Activated naive CD4-positive, alpha-beta T cell treated with anti-CD3 and anti-CD28 coated beads for 36 hours (primary cell): ENCODE data around the gene PSMA6. TPM values are rescaled to one million over a fixed set of nuclear protein-coding genes. Genes with fewer than 3 reads are reported as not detected.

ENCODE experiments used
- CTCF ChIA-PET: fragments of 350-600 bp; sonication (Branson Sonifier 250); formaldehyde crosslinking; loops from one replicate; lab custom pipeline; 2021; ENCODE audit warnings: antibody characterized with exemption; lab: Charles Lee
- DNase-seq: peaks from one replicate; pipeline ENCODE4 v3.0.0-alpha.2; 2020
- H3K27ac Mint-ChIP-seq: one replicate; pipeline ENCODE4 v1.8.0; 2021; ENCODE audit warnings: mild to moderate bottlenecking, mixed read lengths
- H3K27me3 Mint-ChIP-seq: one replicate; pipeline ENCODE4 v1.8.0; 2021; ENCODE audit warnings: low read depth, mixed read lengths
- H3K36me3 Mint-ChIP-seq: one replicate; pipeline ENCODE4 v1.8.0; 2021; ENCODE audit warnings: low read depth, mixed read lengths
- H3K4me1 Mint-ChIP-seq: one replicate; pipeline ENCODE4 v1.8.0; 2021; ENCODE audit warnings: low read depth, mixed read lengths
- H3K4me3 Mint-ChIP-seq: one replicate; pipeline ENCODE4 v1.8.0; 2021; ENCODE audit warnings: mild to moderate bottlenecking, moderate library complexity, mixed read lengths
- H3K9me3 Mint-ChIP-seq: one replicate; pipeline ENCODE4 v1.8.0; 2021; ENCODE audit warnings: mixed read lengths
- intact Hi-C: fragments of 100-400 bp; cut with micrococcal nuclease; formaldehyde crosslinking; loops from one replicate; pipeline ENCODE4 v1.15.1; 2023
- total RNA-seq, 2 experiments: library from RNA; stranded (reverse); gene quantifications; one replicate each; pipeline ENCODE4 v1.2.3, GENCODE V29; 2021

Gene PSMA6
- total RNA-seq, 2 experiments from 2014 or later = 433 to 437 TPM

DNA sequence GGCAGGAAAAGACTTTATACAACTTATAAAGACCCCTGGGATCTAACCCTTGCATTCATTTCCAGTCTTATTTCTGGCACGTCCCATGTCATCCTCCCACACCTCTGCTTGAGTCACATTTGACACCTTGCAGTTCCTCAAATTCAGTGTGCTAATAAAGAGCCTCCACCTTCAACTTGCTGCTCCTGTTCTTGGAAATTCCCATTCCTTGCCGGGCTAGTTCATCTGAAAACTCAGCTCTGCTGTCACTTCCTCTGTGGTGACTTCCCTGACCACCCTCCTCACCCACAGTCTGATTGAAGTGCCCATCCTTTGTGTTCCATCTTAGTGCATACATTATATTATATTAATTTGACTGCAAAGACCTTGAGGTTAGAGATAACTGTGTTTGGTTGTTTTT lies 37.4 kb upstream of the PSMA6 start:
- no peaks in the 10 kb centered on the region for H3K9me3 Mint-ChIP-seq
- H3K27ac Mint-ChIP-seq = no peak overlapping the region
- peaks cover 4% of the 10 kb centered on the region for H3K36me3 Mint-ChIP-seq
- intact Hi-C loops = loop anchor here (1.0 kb wide), 1 partner anchor 33 kb away; no protein-coding TSS in a partner anchor
- H3K27me3 Mint-ChIP-seq = no peaks in the 10 kb centered on the region
- H3K4me1 Mint-ChIP-seq = peaks cover 25% of the 10 kb centered on the region
- CTCF ChIA-PET = interaction anchor here (1.4 kb wide), 1 partner anchor 78 kb away, joined by 4 read pairs; no protein-coding TSS in a partner anchor
- peak; percentile 64 for DNase-seq
- no peak overlapping the region for H3K4me3 Mint-ChIP-seq

GRCh38 chr14:35255711-35256110 lies 36.5 kb upstream of the PSMA6 start:
- Mint-ChIP-seq H3K4me3 (no peak overlapping the region), H3K4me1 (peaks cover 25% of the 10 kb centered on the region), H3K27me3 (no peaks in the 10 kb centered on the region), H3K27ac (no peak overlapping the region), H3K36me3 (peaks cover 8% of the 10 kb centered on the region), H3K9me3 (no peaks in the 10 kb centered on the region)
- CTCF ChIA-PET = interaction anchor here (1.1 to 1.4 kb wide), 2 partner anchors 8 to 13 kb away, joined by 3 read pairs; no protein-coding TSS in a partner anchor
- intact Hi-C loops = no loop called here
- no peak for DNase-seq

GRCh38 chr14:35257809-35258208 lies 34.4 kb upstream of the PSMA6 start:
- CTCF ChIA-PET = interaction anchor here (1.9 kb wide), 1 partner anchor 28 kb away, joined by 7 read pairs; no protein-coding TSS in a partner anchor
- no peak overlapping the region for H3K27ac Mint-ChIP-seq

GRCh38 chr14:35258420-35258819 lies 33.8 kb upstream of the PSMA6 start:
- no peak overlapping the region for H3K4me3 Mint-ChIP-seq
- no peaks in the 10 kb centered on the region for H3K9me3 Mint-ChIP-seq
- no peaks in the 10 kb centered on the region for H3K27me3 Mint-ChIP-seq
- peaks cover 21% of the 10 kb centered on the region for H3K4me1 Mint-ChIP-seq
- no peak overlapping the region for H3K27ac Mint-ChIP-seq
- DNase-seq = no peak
- H3K36me3 Mint-ChIP-seq = peaks cover 8% of the 10 kb centered on the region
- CTCF ChIA-PET = no interaction called here
- intact Hi-C loops = no loop called here

More at GRCh38 chr14:35257809-35258208, 34.4 kb upstream of the PSMA6 start:
- Mint-ChIP-seq H3K9me3 (no peaks in the 10 kb centered on the region), H3K27me3 (no peaks in the 10 kb centered on the region), H3K4me1 (peaks cover 22% of the 10 kb centered on the region), H3K36me3 (peaks cover 8% of the 10 kb centered on the region), H3K4me3 (no peak overlapping the region)
- no peak for DNase-seq
- intact Hi-C loops = no loop called here

GRCh38 chr14:35261774-35262173 lies 30.4 kb upstream of the PSMA6 start:
- intact Hi-C loops = loop anchor here (1.0 kb wide), 1 partner anchor 146 kb away; no protein-coding TSS in a partner anchor
- peaks cover 5% of the 10 kb centered on the region for H3K36me3 Mint-ChIP-seq
- H3K9me3 Mint-ChIP-seq = no peaks in the 10 kb centered on the region
- no peak for DNase-seq
- no peak overlapping the region for H3K27ac Mint-ChIP-seq
- peaks cover 4% of the 10 kb centered on the region for H3K4me1 Mint-ChIP-seq
- no peaks in the 10 kb centered on the region for H3K27me3 Mint-ChIP-seq
- H3K4me3 Mint-ChIP-seq = no peak overlapping the region
- CTCF ChIA-PET = interaction anchor here (1.0 to 5.0 kb wide), 10 partner anchors 20 to 161 kb away, joined by 3 to 21 read pairs (median 4); no protein-coding TSS in a partner anchor

DNA sequence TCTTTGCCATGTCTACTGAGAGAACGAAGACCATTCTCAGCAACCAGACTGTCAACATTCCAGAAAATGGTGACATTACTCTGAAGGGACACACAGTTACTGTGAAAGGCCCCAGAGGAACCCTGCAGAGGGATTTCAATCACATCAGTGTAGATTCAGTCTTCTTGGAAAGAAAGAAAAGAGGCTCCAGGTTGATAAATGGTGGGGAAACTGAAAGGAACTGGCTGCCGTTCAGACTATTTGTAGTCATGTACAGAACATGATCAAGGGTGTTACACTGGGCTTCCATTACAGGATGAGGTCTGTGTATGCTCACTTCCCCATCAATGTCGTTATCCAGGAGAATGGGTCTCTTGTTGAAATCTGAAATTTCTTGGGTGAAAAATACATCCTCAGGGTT lies 29.7 kb upstream of the PSMA6 start:
- CTCF ChIA-PET = interaction anchor here (1.0 to 5.0 kb wide), 10 partner anchors 19 to 160 kb away, joined by 3 to 21 read pairs (median 4); no protein-coding TSS in a partner anchor
- Mint-ChIP-seq H3K27ac (no peak overlapping the region), H3K36me3 (peaks cover 11% of the 10 kb centered on the region), H3K4me1 (peaks cover 2% of the 10 kb centered on the region), H3K27me3 (no peaks in the 10 kb centered on the region), H3K9me3 (no peaks in the 10 kb centered on the region), H3K4me3 (no peak overlapping the region)
- no peak for DNase-seq
- intact Hi-C loops = loop anchor here (1.0 kb wide), 1 partner anchor 145 kb away; no protein-coding TSS in a partner anchor

- no peak for DNase-seq
- Mint-ChIP-seq H3K27me3 (no peaks in the 10 kb centered on the region), H3K27ac (no peak overlapping the region), H3K36me3 (peaks cover 10% of the 10 kb centered on the region), H3K9me3 (no peaks in the 10 kb centered on the region), H3K4me1 (no peaks in the 10 kb centered on the region), H3K4me3 (no peak overlapping the region)
- intact Hi-C loops = no loop called here
- CTCF ChIA-PET = interaction anchor here (1.9 kb wide), 1 partner anchor 142 kb away, joined by 4 read pairs; no protein-coding TSS in a partner anchor
These were observed 23.2 kb upstream of the PSMA6 start for GRCh38 chr14:35268946-35269345.

DNA sequence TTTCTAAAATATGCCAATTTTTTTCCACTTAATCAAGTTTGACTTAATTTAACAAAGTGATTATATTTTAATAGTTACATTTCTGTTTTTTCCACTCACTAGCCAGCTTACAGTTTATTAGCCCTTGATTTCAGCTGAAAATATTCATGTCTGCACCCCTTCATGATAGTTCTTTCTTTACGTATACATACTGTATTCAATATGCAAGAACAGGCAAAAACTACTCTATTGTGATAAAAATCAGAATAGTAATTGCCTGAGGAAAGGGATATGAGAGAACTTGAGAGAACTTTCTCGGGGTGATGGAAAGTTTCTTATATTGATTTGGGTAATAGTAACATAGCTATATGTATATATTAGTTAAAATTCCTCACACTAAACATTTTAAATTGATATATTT lies 17.4 kb upstream of the PSMA6 start:
- Mint-ChIP-seq H3K36me3 (peaks cover 8% of the 10 kb centered on the region), H3K27ac (no peak overlapping the region), H3K9me3 (no peaks in the 10 kb centered on the region), H3K4me3 (no peak overlapping the region), H3K27me3 (no peaks in the 10 kb centered on the region), H3K4me1 (no peaks in the 10 kb centered on the region)
- CTCF ChIA-PET = no interaction called here
- no peak for DNase-seq
- intact Hi-C loops = no loop called here

DNA sequence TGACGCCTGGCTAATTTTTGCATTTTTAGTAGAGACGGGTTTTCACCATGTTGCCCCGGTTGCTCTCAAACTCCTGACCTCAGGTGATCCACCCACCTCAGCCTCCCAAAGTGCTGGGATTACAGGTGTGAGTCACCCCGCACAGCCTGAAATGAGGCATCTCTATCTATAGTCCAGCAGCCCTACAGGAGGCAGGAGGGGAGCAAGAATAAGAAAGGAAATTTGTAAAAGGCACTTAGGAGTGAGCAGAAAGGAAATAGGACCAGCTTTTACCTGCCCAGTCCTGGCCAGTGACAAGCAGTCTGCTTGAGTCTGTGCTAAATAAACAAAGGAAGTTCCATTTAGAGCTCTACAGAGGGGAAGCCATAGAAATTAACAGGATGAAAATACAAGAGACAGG lies 15.0 kb upstream of the PSMA6 start:
- intact Hi-C loops = no loop called here
- Mint-ChIP-seq H3K36me3 (peaks cover 13% of the 10 kb centered on the region), H3K4me3 (no peak overlapping the region), H3K4me1 (peaks cover 7% of the 10 kb centered on the region), H3K27me3 (no peaks in the 10 kb centered on the region), H3K9me3 (no peaks in the 10 kb centered on the region), H3K27ac (no peak overlapping the region)
- no peak for DNase-seq
- CTCF ChIA-PET = interaction anchor here (0.6 to 1.4 kb wide), 3 partner anchors 10 to 154 kb away, joined by 3 to 5 read pairs (median 4); no protein-coding TSS in a partner anchor

DNA sequence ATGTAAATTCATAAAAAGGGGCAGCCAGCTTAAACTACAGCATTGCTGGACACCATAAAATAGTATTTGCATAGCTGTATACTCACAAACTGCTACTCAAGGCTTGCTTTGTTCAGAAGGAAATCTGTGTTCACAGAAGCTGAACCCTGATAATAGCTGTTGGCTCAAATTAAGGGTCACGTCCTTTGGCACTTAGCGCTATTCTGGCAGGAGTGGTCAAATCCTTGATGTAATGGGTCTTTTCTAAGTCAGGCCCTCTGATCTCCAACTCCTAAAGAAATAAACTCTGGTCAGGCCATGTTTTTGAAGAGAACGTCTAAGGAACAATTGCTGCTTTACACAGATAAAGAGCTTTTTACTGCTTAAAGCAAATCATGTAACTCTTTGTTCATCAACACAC lies 12.8 kb upstream of the PSMA6 start:
- no peak for DNase-seq
- H3K4me3 Mint-ChIP-seq = no peak overlapping the region
- CTCF ChIA-PET = interaction anchor here (1.4 kb wide), 1 partner anchor 129 kb away, joined by 4 read pairs; no protein-coding TSS in a partner anchor
- intact Hi-C loops = no loop called here
- no peak overlapping the region for H3K27ac Mint-ChIP-seq
- H3K36me3 Mint-ChIP-seq = peaks cover 16% of the 10 kb centered on the region
- peaks cover 7% of the 10 kb centered on the region for H3K4me1 Mint-ChIP-seq
- H3K27me3 Mint-ChIP-seq = no peaks in the 10 kb centered on the region
- no peaks in the 10 kb centered on the region for H3K9me3 Mint-ChIP-seq

- no peak for DNase-seq
- H3K27ac Mint-ChIP-seq = no peak overlapping the region
- H3K27me3 Mint-ChIP-seq = no peaks in the 10 kb centered on the region
- intact Hi-C loops = no loop called here
- no peak overlapping the region for H3K4me3 Mint-ChIP-seq
- peaks cover 24% of the 10 kb centered on the region for H3K4me1 Mint-ChIP-seq
- CTCF ChIA-PET = interaction anchor here (0.7 to 1.3 kb wide), 4 partner anchors 20 to 140 kb away, joined by 3 read pairs; no protein-coding TSS in a partner anchor
- H3K36me3 Mint-ChIP-seq = peaks cover 18% of the 10 kb centered on the region
- H3K9me3 Mint-ChIP-seq = no peaks in the 10 kb centered on the region
These were observed 10.8 kb upstream of the PSMA6 start for GRCh38 chr14:35281341-35281740.

DNA sequence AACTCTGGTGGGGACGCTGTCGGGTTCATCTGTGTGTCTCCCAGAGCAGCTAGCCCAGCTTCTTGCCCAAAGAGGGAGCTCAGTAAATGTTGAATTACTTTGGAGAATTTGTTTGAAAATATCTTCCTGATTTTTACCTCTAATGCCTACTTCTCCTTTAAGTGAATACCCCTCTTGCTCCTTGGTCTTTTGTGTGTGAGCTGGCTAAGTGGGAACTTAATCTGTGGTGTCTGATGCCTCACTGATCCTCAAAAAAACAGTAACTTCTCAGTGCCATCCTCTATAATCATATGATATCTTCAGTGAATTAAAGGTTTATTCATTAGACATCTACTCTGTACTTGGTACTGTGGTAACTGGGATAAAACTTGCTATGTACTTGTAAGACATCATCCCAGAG lies 7.7 kb upstream of the PSMA6 start:
- no peak for DNase-seq
- Mint-ChIP-seq H3K9me3 (no peaks in the 10 kb centered on the region), H3K27ac (peak overlapping the region; percentile 96), H3K36me3 (peaks cover 15% of the 10 kb centered on the region), H3K4me1 (peaks cover 49% of the 10 kb centered on the region), H3K4me3 (no peak overlapping the region), H3K27me3 (no peaks in the 10 kb centered on the region)
- intact Hi-C loops = no loop called here
- CTCF ChIA-PET = interaction anchor here (0.7 to 4.3 kb wide), 5 partner anchors 20 to 59 kb away, joined by 3 to 20 read pairs (median 3); no protein-coding TSS in a partner anchor
